GM12891 (cell line): Measurements from ENCODE around the gene NSUN7.

Source experiments
- POLR2A ChIP-seq: IDR thresholded peaks from 2 replicates; pipeline ENCODE4 v1.6.1; 2011; ENCODE audit warnings: low read depth, low read length, control low read depth
- POLR2AphosphoS5 ChIP-seq: IDR thresholded peaks from 2 replicates; pipeline ENCODE4 v1.6.1; 2011; ENCODE audit warnings: low read depth, low read length, control low read depth
- POU2F2 ChIP-seq: IDR thresholded peaks from 2 replicates; pipeline ENCODE4 v1.6.1; 2011; ENCODE audit warnings: low read depth, mild to moderate bottlenecking, control low read depth, low read length, moderate library complexity
- SPI1 ChIP-seq: IDR thresholded peaks from 2 replicates; pipeline ENCODE4 v1.6.1; 2011; ENCODE audit warnings: low read depth, low read length, control low read depth
- TAF1 ChIP-seq: IDR thresholded peaks from 2 replicates; pipeline ENCODE4 v1.6.1; 2011; ENCODE audit warnings: low read depth, low read length, control low read depth

GRCh38 chr4:40820101-40820500, 70.3 kb downstream of the NSUN7 start:
- TF ChIP-seq POLR2A: no peak
- no peak for TF ChIP-seq TAF1
- no peak for TF ChIP-seq POLR2AphosphoS5
- no peak for TF ChIP-seq SPI1
- no peak for TF ChIP-seq POU2F2
